Heart left ventricle (tissue), 13 donors: Measurements from ENCODE around the gene ARFGAP1.

Source experiments
- POLR2A ChIP-seq, 2 donors: fragments of 450-650 bp; IDR thresholded peaks; one replicate each; pipeline ENCODE4 v1.6.1; 2017; ENCODE audit warnings: antibody characterized with exemption in 2 of 2, mild to moderate bottlenecking in 2 of 2, moderate library complexity in 2 of 2
- TF ChIP-seq, protein P1 (sequence below), 12 donors: fragments of 200-600 bp; sonication (generic) in 4 of 12; IDR thresholded peaks; one replicate each; pipeline versions ENCODE4 v1.5.0 to v1.8.0; 2018 to 2022; ENCODE audit warnings: antibody characterized with exemption in 12 of 12, mild to moderate bottlenecking in 5 of 12
- donor health status: ischemic (EF 13 %, LVEDD 7.1; RV severe dilation, severe dysfunction).
- donor health status: DM: no; HTN: yes; CAD: no.
- donor health status: DM: no; HTN: no; CAD: no.
- donor health status: ischemic (EF 25% LVEDD 6.9; RV normal size, moderate dysfunction).
- donor health status: ischemic (EF 25% LVEDD 5.7; RV mildly dilated, moderate dysfunction).
- donor health status: ischemic (EF 35%, LVEDD 5.7; RV mildly dilated, moderate dysfunction).
- donor health status: nonischemic (EF 11% LVEDD 7.7; RV severe dilation, severe dysfunction).
- donor health status: DM: yes; HTN: yes; CAD: no.
- donor health status: PGD.
- donor health status: ischemic (EF 29% LVEDD 5.4; RV normal size, mild dysfunction).
- donor health status: nonischemic (EF 23%, LVEDD 6.1; RV moderate dilation, normal function).

DNA sequence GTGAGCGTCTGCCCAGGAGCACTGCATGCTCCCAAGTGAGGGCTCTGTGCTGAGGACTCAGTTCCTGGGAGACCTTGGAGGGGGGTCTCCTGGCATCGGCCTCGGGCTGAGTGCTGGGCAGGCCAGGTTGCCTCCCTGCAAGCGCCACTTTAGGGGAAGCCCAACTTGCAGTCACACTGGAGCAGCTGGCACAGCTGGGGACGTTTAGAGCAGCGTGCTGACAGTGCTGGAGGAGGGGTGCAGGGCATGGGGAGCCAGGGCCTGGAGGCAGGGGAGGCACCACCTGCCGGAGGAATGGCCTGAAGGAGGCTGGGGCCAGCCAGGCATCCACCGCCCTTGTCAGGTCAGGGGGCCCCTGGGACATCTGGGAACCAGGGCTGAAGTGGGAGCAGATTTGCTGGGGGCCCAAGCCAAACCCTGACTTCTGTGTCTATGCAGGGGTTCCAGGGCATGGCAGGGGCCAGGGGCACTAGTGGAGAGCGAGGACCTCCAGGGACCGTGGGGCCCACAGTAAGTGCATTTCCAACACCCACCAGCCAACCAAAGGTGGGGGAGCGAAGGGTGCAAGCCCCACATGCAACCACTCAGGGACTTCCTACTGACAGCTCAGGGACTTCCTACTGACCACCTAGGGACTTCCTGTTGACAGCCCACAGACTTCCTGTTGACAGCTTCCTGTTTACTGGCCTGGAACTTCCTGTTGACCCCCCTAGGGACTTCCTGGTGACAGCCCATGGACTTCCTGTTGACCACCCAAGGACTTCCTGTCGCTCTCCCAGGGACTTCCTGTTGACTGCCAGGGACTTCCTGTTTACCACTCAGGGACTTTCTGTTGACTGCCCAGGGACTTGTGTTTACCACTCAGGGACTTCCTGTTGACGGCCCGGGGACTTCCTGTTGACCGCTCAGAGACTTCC is 54.0 kb downstream of the ARFGAP1 start:
- TF ChIP-seq, protein P1, sequence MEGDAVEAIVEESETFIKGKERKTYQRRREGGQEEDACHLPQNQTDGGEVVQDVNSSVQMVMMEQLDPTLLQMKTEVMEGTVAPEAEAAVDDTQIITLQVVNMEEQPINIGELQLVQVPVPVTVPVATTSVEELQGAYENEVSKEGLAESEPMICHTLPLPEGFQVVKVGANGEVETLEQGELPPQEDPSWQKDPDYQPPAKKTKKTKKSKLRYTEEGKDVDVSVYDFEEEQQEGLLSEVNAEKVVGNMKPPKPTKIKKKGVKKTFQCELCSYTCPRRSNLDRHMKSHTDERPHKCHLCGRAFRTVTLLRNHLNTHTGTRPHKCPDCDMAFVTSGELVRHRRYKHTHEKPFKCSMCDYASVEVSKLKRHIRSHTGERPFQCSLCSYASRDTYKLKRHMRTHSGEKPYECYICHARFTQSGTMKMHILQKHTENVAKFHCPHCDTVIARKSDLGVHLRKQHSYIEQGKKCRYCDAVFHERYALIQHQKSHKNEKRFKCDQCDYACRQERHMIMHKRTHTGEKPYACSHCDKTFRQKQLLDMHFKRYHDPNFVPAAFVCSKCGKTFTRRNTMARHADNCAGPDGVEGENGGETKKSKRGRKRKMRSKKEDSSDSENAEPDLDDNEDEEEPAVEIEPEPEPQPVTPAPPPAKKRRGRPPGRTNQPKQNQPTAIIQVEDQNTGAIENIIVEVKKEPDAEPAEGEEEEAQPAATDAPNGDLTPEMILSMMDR (IDR thresholded peaks at IDR 0.05): no peak
- TF ChIP-seq POLR2A (IDR thresholded peaks at IDR 0.05): no peak
